IPS-18c (cell line): ENCODE data around the gene MAL.

Experiments
- H3K4me3 ChIP-seq: 2 replicates; pipeline ENCODE4 v1.7.0; 2013; ENCODE audit warnings: low read depth, mild to moderate bottlenecking, low read length, moderate library complexity; ENCODE audit not compliant: insufficient read depth
- H3K9me3 ChIP-seq: one replicate; pipeline ENCODE4 v1.6.1; 2013; ENCODE audit warnings: mild to moderate bottlenecking, low read length, moderate library complexity; ENCODE audit not compliant: control insufficient read depth, insufficient read depth

The MAL gene

DNA sequence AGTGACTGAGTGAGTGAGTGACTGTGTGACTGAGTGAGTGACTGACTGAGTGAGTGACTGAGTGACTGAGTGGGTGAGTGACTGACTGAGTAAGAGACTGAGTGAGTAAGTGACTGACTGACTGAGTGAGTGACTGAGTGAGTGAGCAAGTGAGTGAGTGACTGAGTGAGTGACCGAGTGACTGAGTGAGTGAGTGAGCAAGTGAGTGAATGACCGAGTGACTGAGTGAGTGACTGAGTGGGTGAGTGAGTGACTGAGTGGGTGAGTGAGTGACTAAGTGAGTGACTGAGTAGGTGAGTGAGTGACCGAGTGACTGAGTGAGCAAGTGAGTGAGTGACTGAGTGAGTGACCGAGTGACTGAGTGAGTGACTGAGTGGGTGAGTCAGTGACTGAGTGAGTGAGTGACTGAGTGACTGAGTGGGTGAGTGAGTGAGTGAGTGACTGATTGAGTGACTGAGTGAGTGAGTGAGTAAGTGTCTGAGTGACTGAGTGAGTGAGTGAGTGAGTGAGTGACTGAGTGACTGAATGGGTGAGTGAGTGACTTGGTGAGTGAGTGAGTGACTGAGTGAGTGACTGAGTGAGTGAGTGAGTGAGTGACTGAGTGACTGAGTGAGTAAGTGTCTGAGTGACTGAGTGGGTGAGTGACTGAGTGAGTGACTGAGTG is 13.3 kb downstream of the MAL start:
- H3K9me3 ChIP-seq = no peaks in the 10 kb centered on the region
- H3K4me3 ChIP-seq = no peak overlapping the region

GRCh38 chr2:95039363-95039762 is 13.9 kb downstream of the MAL start:
- H3K9me3 ChIP-seq = no peaks in the 10 kb centered on the region
- H3K4me3 ChIP-seq = no peak overlapping the region

DNA sequence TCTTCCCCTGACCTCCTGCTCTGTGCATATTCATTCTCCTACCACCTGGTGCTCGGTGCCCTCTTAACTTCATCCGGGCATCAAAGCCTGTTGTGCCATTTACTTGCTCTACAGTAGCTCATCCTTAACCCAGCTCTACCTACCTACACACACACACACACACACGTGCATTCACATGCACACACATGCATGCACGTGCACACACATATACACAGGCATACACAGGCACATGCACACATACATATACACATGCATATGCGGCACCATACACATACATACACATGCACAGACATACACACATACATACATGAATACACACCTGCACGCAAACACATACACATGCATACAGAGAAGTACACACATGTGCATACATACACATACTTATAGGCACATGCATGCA is 14.5 kb downstream of the MAL start:
- H3K9me3 ChIP-seq = no peaks in the 10 kb centered on the region
- no peak overlapping the region for H3K4me3 ChIP-seq

DNA sequence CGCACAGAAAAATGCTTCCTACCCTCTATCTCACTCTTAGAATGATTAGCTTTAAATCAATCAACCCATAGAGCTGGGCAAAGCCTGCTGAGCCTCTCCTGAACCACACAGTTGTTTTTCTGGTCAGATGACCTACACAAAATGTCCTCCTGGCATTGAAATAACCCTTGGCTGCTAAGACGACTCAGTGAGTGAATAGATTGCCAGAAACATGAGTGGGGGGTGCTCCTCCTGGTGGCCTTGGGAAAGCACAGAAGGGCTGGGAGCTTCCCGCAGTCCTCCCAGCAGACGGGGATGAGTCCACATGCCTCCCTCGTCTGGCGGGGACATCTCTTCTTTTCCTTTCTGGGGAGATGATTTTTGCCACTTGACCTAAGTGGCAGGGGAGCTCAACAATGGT is 14.9 kb downstream of the MAL start:
- Histone ChIP-seq H3K4me3 (no peak overlapping the region), H3K9me3 (no peaks in the 10 kb centered on the region)

GRCh38 chr2:95041060-95041823 is 15.7 kb downstream of the MAL start:
- Histone ChIP-seq H3K4me3 (no peak overlapping the region), H3K9me3 (no peaks in the 10 kb centered on the region)

DNA sequence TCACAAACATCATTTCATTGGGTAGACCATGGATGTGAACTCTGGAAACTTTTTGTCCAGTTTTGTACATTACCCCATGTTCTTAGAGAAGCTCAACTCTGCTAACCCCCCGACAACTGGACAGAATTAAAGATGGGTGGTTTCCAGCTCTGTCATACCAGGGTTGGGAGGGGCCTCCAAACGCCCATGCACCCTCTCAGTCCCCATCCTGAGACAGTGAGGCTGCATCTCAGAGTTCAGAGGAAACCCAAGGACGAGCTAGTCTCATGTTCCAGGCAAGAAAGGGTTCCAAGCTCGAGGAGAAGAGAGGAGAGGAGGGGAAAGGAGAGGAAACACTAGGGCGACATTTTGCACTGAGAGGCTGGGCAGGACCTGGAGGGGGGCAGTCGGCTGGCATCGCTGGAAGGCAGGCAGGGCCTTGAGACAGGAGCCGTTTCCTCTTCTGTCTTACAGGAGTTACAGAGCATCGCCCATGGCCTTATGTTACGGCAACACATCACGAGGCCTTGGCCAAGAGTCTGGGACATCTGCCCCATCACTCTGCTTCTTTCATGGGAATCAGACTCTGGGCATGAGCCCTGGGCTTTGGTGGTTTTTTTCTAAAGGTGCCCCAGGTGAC is 16.4 kb downstream of the MAL start:
- no peak overlapping the region for H3K4me3 ChIP-seq
- no peaks in the 10 kb centered on the region for H3K9me3 ChIP-seq

DNA sequence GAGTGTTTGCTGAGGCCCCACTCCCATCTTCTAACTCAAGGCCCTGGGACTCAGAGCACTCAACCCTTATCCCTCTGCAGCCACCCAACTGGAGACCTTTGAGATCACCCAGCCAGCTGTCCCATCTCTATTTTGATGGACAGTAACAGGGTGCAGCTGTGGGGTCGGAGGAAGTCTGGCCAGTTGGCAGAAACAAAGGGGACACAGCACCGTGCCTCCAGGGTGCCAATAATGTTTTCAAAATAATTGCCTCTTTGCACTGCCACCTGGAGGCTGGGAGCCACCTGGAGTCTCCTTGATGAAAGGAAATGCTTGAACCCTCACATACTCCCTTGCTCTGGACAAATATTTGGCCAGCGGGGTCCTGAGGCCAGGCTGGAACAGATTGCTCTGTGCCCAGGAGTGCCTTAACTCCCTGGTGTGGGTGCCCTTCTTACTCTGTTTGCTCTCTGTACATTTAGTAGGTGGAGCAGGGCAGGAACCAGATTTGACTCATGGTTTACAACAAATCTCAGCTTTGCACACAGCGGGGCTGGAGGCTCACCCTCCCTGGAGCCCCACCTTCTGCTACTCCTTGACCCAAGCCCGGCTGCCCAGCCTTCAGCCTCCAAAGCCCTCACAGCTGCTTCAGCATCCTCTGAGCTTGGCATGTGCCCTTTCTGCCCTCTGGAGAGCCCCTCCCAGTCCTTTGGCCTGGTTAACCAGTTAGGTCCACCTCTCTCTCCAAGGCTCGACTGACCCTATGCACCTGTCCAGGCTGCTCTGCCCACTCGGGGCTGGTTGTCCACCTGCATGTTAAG is 17.2 kb downstream of the MAL start:
- no peaks in the 10 kb centered on the region for H3K9me3 ChIP-seq
- no peak overlapping the region for H3K4me3 ChIP-seq

DNA sequence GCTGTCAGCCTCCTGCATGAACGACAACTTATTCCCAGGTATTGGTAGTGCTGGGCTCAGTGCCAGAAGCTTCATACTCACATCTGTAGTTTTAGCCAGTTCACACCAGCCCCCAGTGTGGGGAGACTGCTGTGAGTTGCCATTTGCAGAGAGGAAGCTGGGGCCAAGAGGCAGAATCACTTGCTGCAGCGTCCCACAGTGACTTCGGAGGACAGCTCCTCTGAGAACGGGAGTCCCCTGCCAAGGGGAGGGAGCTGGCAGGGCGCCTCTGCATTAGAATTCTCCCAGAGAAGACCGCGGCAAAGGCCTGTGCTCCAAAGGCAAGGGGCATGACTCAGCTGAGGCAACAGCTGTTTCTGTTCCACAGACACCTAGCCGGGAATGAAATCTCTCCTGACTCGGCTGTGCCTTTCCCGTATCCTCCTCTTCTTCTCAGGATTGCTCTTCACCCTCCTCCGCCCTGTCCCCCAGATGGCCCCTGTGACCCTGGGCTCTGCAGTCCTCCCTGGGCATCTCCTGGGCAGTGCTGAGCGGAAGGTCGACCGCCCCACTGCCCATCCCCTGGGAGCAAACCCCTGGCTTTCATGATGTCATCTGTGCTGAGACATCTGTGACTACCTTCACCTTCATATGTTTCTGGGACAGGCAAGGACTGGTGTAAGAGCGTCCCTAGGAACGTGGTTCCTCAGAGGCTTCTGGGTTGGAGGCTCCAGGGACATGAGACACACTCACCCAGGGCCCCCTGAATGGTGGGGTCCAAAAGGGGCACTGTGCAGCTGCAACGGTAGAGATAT is 18.0 kb downstream of the MAL start:
- Histone ChIP-seq H3K4me3 (no peak overlapping the region), H3K9me3 (no peaks in the 10 kb centered on the region)

- no peaks in the 10 kb centered on the region for H3K9me3 ChIP-seq
- no peak overlapping the region for H3K4me3 ChIP-seq
Observed at GRCh38 chr2:95044601-95045000, 19.1 kb downstream of the MAL start.

DNA sequence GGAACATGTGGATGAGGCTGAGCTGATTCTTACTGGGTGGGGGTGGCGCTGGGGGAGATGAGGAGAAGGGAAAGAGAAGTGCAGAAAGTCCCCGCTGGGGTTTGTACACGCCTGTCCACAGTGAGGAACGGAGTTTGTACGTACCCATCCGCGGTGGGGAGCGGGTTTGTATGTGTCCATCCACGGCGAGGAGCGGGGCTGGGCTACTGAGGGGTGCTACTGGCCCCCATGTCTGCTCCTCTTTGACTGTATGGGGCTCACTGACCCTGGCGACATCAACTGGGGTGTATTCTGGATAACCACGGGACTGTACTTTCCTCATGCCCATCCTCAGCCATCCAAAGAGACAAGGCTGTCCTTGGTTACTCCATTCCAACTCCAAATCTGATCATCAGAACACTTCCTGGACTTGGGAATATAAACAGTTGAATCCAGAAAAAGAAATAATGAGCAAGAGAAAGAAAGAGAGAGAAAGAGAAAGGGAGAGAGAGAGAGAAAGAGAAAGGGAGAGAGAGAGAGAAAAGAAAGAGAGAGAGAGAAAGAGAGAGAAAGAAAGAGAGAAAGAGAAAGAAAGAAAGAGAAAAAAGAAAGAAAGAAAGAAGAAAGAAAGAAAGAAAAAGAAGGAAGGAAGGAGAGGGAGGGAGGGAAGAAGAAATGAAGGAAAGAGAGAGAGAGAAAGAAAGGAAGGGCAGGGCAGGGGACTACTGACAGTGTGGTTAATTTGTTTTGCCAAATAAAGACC is 21.0 kb downstream of the MAL start:
- H3K9me3 ChIP-seq = no peaks in the 10 kb centered on the region
- H3K4me3 ChIP-seq = no peak overlapping the region

GRCh38 chr2:95047629-95048510 is 22.4 kb downstream of the MAL start:
- H3K4me3 ChIP-seq = no peak overlapping the region
- no peaks in the 10 kb centered on the region for H3K9me3 ChIP-seq

GRCh38 chr2:95048825-95049682 is 23.5 kb downstream of the MAL start:
- H3K4me3 ChIP-seq = no peak overlapping the region
- H3K9me3 ChIP-seq = no peaks in the 10 kb centered on the region

- Histone ChIP-seq H3K4me3 (no peak overlapping the region), H3K9me3 (no peaks in the 10 kb centered on the region)
Observed at GRCh38 chr2:95049683-95049955, 24.1 kb downstream of the MAL start.

- Histone ChIP-seq H3K4me3 (no peak overlapping the region), H3K9me3 (no peaks in the 10 kb centered on the region)
Observed at GRCh38 chr2:95049961-95050360, 24.5 kb downstream of the MAL start.
